HepG2 (cell line): ENCODE measurements around the gene ADRA1B. TPM values are rescaled to one million over a fixed set of nuclear protein-coding genes. Genes with fewer than 3 reads are reported as not detected.

ENCODE experiments used
- ATAC-seq: fragments of 200-7000 bp; cut with Tn5 transposase; 3 replicates; pipeline ENCODE4 v1.9.1; 2020; ENCODE audit warnings: mild to moderate bottlenecking, moderate library complexity
- BruUV-seq: library from RNA; stranded (reverse); fragments of 400-500 nt; replicated peaks from 2 replicates; lab custom pipeline; 2021; lab: Mats Ljungman, UMichigan
- CTCF ChIA-PET: fragments of 300-600 bp; formaldehyde crosslinking; extraction: SDS; loops from one replicate; lab custom pipeline; 2021; ENCODE audit warnings: low total read pairs, inconsistent platforms, low intra/inter-chr PET ratio; lab: Yijun Ruan, JAX
- POLR2A ChIA-PET: fragments of 350-600 bp; sonication (Branson Sonifier 250); formaldehyde crosslinking; loops from one replicate; lab custom pipeline; 2020; ENCODE audit warnings: antibody characterized with exemption, inconsistent platforms; lab: Yijun Ruan, JAX
- DNase-seq: peaks from one replicate; pipeline ENCODE4 v3.0.0-alpha.2; 2015; ENCODE audit warnings: low spot score
- FAIRE-seq: peaks from 3 replicates; lab custom pipeline; 2011; peaks lifted over from hg19 to GRCh38; lab: Jason Lieb, UNC
- H2AFZ ChIP-seq: one replicate; pipeline ENCODE4 v1.6.1; 2011; ENCODE audit warnings: low read length, inconsistent platforms
- H3K27ac ChIP-seq: fragments of 300-600 bp; 3 replicates; pipeline ENCODE4 v1.8.0; 2011; ENCODE audit warnings: mixed run types, mild to moderate bottlenecking, mixed read lengths, low read length, inconsistent platforms; ENCODE audit not compliant: insufficient read depth; ENCODE audit errors: extremely low read length
- H3K27me3 ChIP-seq, 2 experiments: fragments of 200-600 bp in 1 of 2; 2 replicates in 1 of 2; 3 replicates in 1 of 2; pipeline versions ENCODE4 v1.6.0 to v1.8.0; 2011; ENCODE audit warnings: low read length in 2 of 2, mild to moderate bottlenecking in 2 of 2, moderate library complexity in 2 of 2, inconsistent platforms in 1 of 2; ENCODE audit not compliant: insufficient read depth in 2 of 2, control insufficient read depth in 1 of 2
- H3K36me3 ChIP-seq, 2 experiments: fragments of 200-600 bp in 1 of 2; replicated peaks in 1 of 2; 2 replicates in 1 of 2; 3 replicates in 1 of 2; pipeline versions ENCODE4 v1.5.1 to v1.8.0; 2011; ENCODE audit warnings: low read length in 2 of 2, inconsistent platforms in 1 of 2; ENCODE audit not compliant: insufficient read depth in 2 of 2, control insufficient read depth in 1 of 2
- H3K4me1 ChIP-seq: 2 replicates; pipeline ENCODE4 v1.5.1; 2012; ENCODE audit warnings: low read length, inconsistent platforms; ENCODE audit not compliant: insufficient read depth
- H3K4me2 ChIP-seq: 2 replicates; pipeline ENCODE4 v1.6.0; 2011; ENCODE audit warnings: low read depth, low read length, inconsistent platforms
- H3K4me3 ChIP-seq, 3 experiments: fragments of 200-600 bp in 1 of 3; sonication (generic), shearing (Covaris generic) in 1 of 3; replicated peaks in 1 of 3; 2 replicates each; pipeline ENCODE4 v1.5.1; 2011 to 2016; ENCODE audit warnings: low read length in 3 of 3, inconsistent platforms in 2 of 3, low read depth in 2 of 3, mild to moderate bottlenecking in 2 of 3, control low read depth in 1 of 3, mixed read lengths in 1 of 3; ENCODE audit not compliant: insufficient read depth in 1 of 3
- H3K79me2 ChIP-seq: one replicate; pipeline ENCODE4 v1.6.1; 2011; ENCODE audit warnings: low read length, inconsistent platforms; ENCODE audit not compliant: insufficient read depth
- H3K9ac ChIP-seq: 2 replicates; pipeline ENCODE4 v1.6.0; 2011; ENCODE audit warnings: mild to moderate bottlenecking, low read depth, low read length, inconsistent platforms; ENCODE audit not compliant: insufficient read depth
- H3K9me3 ChIP-seq: 2 replicates; pipeline ENCODE4 v1.5.1; 2012; ENCODE audit warnings: mild to moderate bottlenecking, low read length
- H4K20me1 ChIP-seq: 2 replicates; pipeline ENCODE4 v1.6.0; 2011; ENCODE audit warnings: inconsistent platforms, mild to moderate bottlenecking, low read length, moderate library complexity; ENCODE audit not compliant: insufficient read depth
- BORCS8-MEF2B ChIP-seq: sonication (generic); formaldehyde crosslinking; IDR thresholded peaks from 2 replicates; pipeline ENCODE4 v1.8.0; 2022; ENCODE audit warnings: mild to moderate bottlenecking, missing genetic modification reagents
- CENPX ChIP-seq: sonication (generic); formaldehyde crosslinking; IDR thresholded peaks from 2 replicates; pipeline ENCODE4 v1.9.0; 2021; ENCODE audit warnings: mild to moderate bottlenecking, missing genetic modification reagents, moderate library complexity
- ERF ChIP-seq: IDR thresholded peaks from 2 replicates; pipeline ENCODE4 v1.6.1; 2018; ENCODE audit warnings: missing biosample characterization, missing genetic modification reagents
- MLLT10 ChIP-seq: sonication (generic); formaldehyde crosslinking; IDR thresholded peaks from 2 replicates; pipeline ENCODE4 v1.4.0; 2020; ENCODE audit warnings: missing genetic modification reagents
- REST ChIP-seq, 2 experiments: IDR thresholded peaks; 2 replicates each; pipeline ENCODE4 v1.6.1; 2011 to 2012; ENCODE audit warnings: low read length in 2 of 2, borderline replicate concordance in 1 of 2, low read depth in 1 of 2, mild to moderate bottlenecking in 1 of 2, moderate library complexity in 1 of 2
- ZBTB3 ChIP-seq: sonication (generic); formaldehyde crosslinking; IDR thresholded peaks from 2 replicates; pipeline ENCODE4 v1.4.0; 2020; ENCODE audit warnings: low read depth, mild to moderate bottlenecking, moderate library complexity, missing genetic modification reagents, borderline replicate concordance
- ZFP91 ChIP-seq: sonication (generic); formaldehyde crosslinking; IDR thresholded peaks from 2 replicates; pipeline ENCODE4 v1.9.0; 2022; ENCODE audit warnings: missing genetic modification reagents, mild to moderate bottlenecking, borderline replicate concordance
- ZNF264 ChIP-seq: sonication (generic); formaldehyde crosslinking; IDR thresholded peaks from 2 replicates; pipeline ENCODE4 v1.4.0; 2020; ENCODE audit warnings: missing genetic modification reagents
- ZNF33A ChIP-seq: sonication (generic); formaldehyde crosslinking; IDR thresholded peaks from 2 replicates; pipeline ENCODE4 v1.5.1; 2020; ENCODE audit warnings: missing genetic modification reagents, mild to moderate bottlenecking, moderate library complexity, borderline replicate concordance
- ZNF639 ChIP-seq: conservative IDR thresholded peaks from 2 replicates; pipeline ENCODE4 v1.6.1; 2018; ENCODE audit warnings: missing genetic modification reagents
- WGBS: methylation state at CpG from one replicate; pipeline ENCODE4 v1.1.6; 2017; ENCODE audit warnings: low lambda C conversion rate; 5-methylcytosine and 5-hydroxymethylcytosine counted together
- in situ Hi-C: cut with HindIII; loops from 2 replicates; pipeline ENCODE4 v1.10.0; 2017; ENCODE audit warnings: low pct_unique_long_range_greater_than_20kb; ENCODE audit not compliant: extremely low pct_ligation_motif_present
- intact Hi-C: fragments of 100-400 bp; cut with micrococcal nuclease; formaldehyde crosslinking; loops from one replicate; pipeline ENCODE4 v1.10.0; 2022; ENCODE audit not compliant: unreplicated experiment
- polyA plus RNA-seq, 8 experiments: library from polyadenylated mRNA; depleted of rRNA in 3 of 8; stranded (reverse) in 7 of 8; unstranded in 1 of 8; fragments of >200 nt; fragmentation: Illumina TruSeq in 4 of 8; extraction: Trizol in 4 of 8; gene quantifications; 2 replicates each; pipeline versions ENCODE4 v1.2.1 to v1.2.3, GENCODE V29; 2011 to 2016; ENCODE audit warnings: low read depth in 4 of 8, missing spikeins in 1 of 8, mixed read lengths in 1 of 8; ENCODE audit not compliant: insufficient read depth in 1 of 8
- total RNA-seq, 5 experiments: library from RNA; depleted of rRNA; stranded (reverse); fragments of >200 nt; fragmentation: Illumina TruSeq; extraction: Trizol; gene quantifications; 2 replicates each; pipeline ENCODE4 v1.2.3, GENCODE V29; 2016; ENCODE audit warnings: low read depth in 1 of 5
- TF ChIP-seq, protein P1 (sequence below): IDR thresholded peaks from 2 replicates; pipeline ENCODE4 v1.6.1; 2016; ENCODE audit warnings: missing compliant biosample characterization, missing genetic modification reagents, borderline replicate concordance
- TF ChIP-seq, protein P2 (sequence below): sonication (generic); formaldehyde crosslinking; IDR thresholded peaks from 2 replicates; pipeline ENCODE4 v1.5.1; 2020; ENCODE audit warnings: mild to moderate bottlenecking, missing genetic modification reagents, moderate library complexity

Gene ADRA1B
- total and polyA plus RNA-seq, 2 of the 13 experiments (the other 11 are each of a cell fraction or from before 2014, with no cell fraction given): not detected

GRCh38 chr5:159923008-159923407, 6.7 kb downstream of the ADRA1B start (continued):
- no peak for TF ChIP-seq MLLT10
- TF ChIP-seq BORCS8-MEF2B (CRISPR knock-in tag): no peak
- TF ChIP-seq REST (IDR thresholded peaks at IDR 0.05; ENCODE audit: borderline replicate concordance in 1 of 2, low read depth in 1 of 2, low read length in 2 of 2): no peak
- no peak for TF ChIP-seq ERF (CRISPR knock-in tag)
- TF ChIP-seq ZNF264 (CRISPR knock-in tag): no peak
- no peak for TF ChIP-seq ZFP91 (CRISPR knock-in tag)
- TF ChIP-seq, all 625 proteins: peak for 0

- Histone ChIP-seq H3K4me1 (no peaks in the 10 kb centered on the region), H3K27ac (no peak overlapping the region), H4K20me1 (no peaks in the 10 kb centered on the region), H3K9ac (no peak overlapping the region), H3K27me3 (peaks cover 0 to 22% of the 10 kb centered on the region in 2 experiments; a peak in 2 of 5 replicates), H3K36me3 (no peaks in the 10 kb centered on the region), H3K4me2 (no peak overlapping the region), H2AFZ (no peak overlapping the region), H3K79me2 (no peaks in the 10 kb centered on the region), H3K9me3 (no peaks in the 10 kb centered on the region), H3K4me3 (no peak overlapping the region)
- no TSS peak for BruUV-seq
- FAIRE-seq (no peak), ATAC-seq (no peak), DNase-seq (no peak)
- ChIA-PET POLR2A (no interaction called here), CTCF (no interaction called here)
- 23% methylated on average over 9 of the region's 12 CpGs for WGBS
- intact Hi-C loops (no loop called here), in situ Hi-C loops (no loop called here)
- TF ChIP-seq ZBTB3: no peak
- TF ChIP-seq, protein P1, sequence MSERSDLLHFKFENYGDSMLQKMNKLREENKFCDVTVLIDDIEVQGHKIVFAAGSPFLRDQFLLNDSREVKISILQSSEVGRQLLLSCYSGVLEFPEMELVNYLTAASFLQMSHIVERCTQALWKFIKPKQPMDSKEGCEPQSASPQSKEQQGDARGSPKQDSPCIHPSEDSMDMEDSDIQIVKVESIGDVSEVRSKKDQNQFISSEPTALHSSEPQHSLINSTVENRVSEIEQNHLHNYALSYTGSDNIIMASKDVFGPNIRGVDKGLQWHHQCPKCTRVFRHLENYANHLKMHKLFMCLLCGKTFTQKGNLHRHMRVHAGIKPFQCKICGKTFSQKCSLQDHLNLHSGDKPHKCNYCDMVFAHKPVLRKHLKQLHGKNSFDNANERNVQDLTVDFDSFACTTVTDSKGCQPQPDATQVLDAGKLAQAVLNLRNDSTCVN (CRISPR knock-in tag): no peak
- TF ChIP-seq, protein P2, sequence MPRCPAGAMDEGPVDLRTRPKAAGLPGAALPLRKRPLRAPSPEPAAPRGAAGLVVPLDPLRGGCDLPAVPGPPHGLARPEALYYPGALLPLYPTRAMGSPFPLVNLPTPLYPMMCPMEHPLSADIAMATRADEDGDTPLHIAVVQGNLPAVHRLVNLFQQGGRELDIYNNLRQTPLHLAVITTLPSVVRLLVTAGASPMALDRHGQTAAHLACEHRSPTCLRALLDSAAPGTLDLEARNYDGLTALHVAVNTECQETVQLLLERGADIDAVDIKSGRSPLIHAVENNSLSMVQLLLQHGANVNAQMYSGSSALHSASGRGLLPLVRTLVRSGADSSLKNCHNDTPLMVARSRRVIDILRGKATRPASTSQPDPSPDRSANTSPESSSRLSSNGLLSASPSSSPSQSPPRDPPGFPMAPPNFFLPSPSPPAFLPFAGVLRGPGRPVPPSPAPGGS: no peak
- no peak for TF ChIP-seq ZNF639 (CRISPR knock-in tag)
- TF ChIP-seq ZNF33A: no peak
- TF ChIP-seq CENPX (CRISPR knock-in tag): no peak
Measured at GRCh38 chr5:159928122-159928909, 12.0 kb downstream of the ADRA1B start.
